Progenitor cell of endocrine pancreas (in vitro differentiated cells): ENCODE data around the gene NBEA. TPM values are rescaled to one million over a fixed set of nuclear protein-coding genes. Genes with fewer than 3 reads are reported as not detected.

ENCODE experiments used
- DNase-seq: peaks from one replicate; pipeline ENCODE4 v3.0.0; 2021; ENCODE audit warnings: low spot score; ENCODE audit not compliant: unreplicated experiment
- H3K27ac Mint-ChIP-seq: 2 replicates; pipeline ENCODE4 v1.8.0; 2021; ENCODE audit warnings: mild to moderate bottlenecking, moderate library complexity, mixed read lengths
- H3K27me3 Mint-ChIP-seq: 2 replicates; pipeline ENCODE4 v1.8.0; 2021; ENCODE audit warnings: mixed read lengths
- H3K36me3 Mint-ChIP-seq: 2 replicates; pipeline ENCODE4 v1.8.0; 2022; ENCODE audit warnings: mixed read lengths; ENCODE audit not compliant: insufficient read depth
- H3K4me1 Mint-ChIP-seq: 2 replicates; pipeline ENCODE4 v1.8.0; 2021; ENCODE audit warnings: low read depth, mixed read lengths
- H3K4me3 Mint-ChIP-seq: 2 replicates; pipeline ENCODE4 v1.8.0; 2021; ENCODE audit warnings: low read depth, mild to moderate bottlenecking, moderate library complexity, mixed read lengths
- H3K9me3 Mint-ChIP-seq: 2 replicates; pipeline ENCODE4 v1.8.0; 2021; ENCODE audit warnings: low read depth, mixed read lengths
- total RNA-seq: library from RNA; stranded (reverse); gene quantifications from 2 replicates; pipeline ENCODE4 v1.2.1, GENCODE V29; 2021
- TF ChIP-seq, protein P1 (sequence below): fragments of 200-600 bp; sonication (generic); IDR thresholded peaks from one replicate; pipeline ENCODE4 v1.5.0; 2021; ENCODE audit warnings: antibody characterized with exemption, mild to moderate bottlenecking; ENCODE audit not compliant: unreplicated experiment

Gene NBEA
- total RNA-seq, 1 donor from 2014 or later: 21.7 TPM

DNA sequence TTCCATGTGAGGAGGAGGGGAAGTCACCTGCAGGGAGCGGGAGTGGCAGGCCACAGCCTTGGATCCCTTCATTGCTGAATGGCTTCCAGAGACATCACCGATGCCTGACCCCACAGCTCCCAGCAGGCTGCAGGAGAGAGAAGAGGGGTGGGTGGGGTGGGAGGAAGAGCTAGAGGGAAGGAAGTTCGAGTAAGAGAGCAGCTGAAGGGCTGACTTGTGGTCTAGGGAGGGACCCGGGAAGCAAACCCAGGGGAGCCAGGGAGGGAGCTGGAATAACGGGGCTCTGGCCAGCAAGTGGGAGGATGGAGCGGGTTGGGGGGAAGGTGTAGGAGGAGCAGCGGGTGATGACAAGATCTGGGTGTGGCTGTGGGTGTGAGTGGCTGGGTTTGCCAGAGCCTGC is 764.2 kb downstream of the NBEA start:
- TF ChIP-seq, protein P1, sequence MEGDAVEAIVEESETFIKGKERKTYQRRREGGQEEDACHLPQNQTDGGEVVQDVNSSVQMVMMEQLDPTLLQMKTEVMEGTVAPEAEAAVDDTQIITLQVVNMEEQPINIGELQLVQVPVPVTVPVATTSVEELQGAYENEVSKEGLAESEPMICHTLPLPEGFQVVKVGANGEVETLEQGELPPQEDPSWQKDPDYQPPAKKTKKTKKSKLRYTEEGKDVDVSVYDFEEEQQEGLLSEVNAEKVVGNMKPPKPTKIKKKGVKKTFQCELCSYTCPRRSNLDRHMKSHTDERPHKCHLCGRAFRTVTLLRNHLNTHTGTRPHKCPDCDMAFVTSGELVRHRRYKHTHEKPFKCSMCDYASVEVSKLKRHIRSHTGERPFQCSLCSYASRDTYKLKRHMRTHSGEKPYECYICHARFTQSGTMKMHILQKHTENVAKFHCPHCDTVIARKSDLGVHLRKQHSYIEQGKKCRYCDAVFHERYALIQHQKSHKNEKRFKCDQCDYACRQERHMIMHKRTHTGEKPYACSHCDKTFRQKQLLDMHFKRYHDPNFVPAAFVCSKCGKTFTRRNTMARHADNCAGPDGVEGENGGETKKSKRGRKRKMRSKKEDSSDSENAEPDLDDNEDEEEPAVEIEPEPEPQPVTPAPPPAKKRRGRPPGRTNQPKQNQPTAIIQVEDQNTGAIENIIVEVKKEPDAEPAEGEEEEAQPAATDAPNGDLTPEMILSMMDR: no peak
- H3K9me3 Mint-ChIP-seq: no peaks in the 10 kb centered on the region
- no peaks in the 10 kb centered on the region for H3K4me1 Mint-ChIP-seq
- H3K27ac Mint-ChIP-seq: no peak overlapping the region
- no peak overlapping the region for H3K4me3 Mint-ChIP-seq
- no peaks in the 10 kb centered on the region for H3K27me3 Mint-ChIP-seq
- no peaks in the 10 kb centered on the region for H3K36me3 Mint-ChIP-seq
- DNase-seq: no peak

DNA sequence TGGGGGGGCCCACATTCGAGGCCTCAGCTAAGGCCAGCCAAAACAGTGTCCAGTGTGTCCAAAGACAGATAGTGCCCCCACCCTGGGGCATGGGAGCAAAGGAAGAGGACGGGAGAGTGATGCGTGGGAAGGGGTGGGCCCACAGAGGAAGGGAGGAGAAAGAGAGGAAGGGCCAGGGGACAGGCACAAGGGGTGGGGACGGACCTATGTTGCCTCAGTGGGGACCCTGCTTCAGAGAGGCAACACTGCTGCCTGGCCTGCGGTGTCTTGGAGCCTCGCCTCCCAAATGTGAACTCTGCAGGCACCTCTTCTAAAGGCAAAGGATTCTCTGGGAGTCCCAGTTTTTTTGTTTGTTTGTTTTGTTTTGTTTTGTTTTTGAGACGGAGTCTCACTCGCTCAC is 764.7 kb downstream of the NBEA start:
- H3K9me3 Mint-ChIP-seq: no peaks in the 10 kb centered on the region
- H3K36me3 Mint-ChIP-seq: no peaks in the 10 kb centered on the region
- H3K4me3 Mint-ChIP-seq: no peak overlapping the region
- no peak overlapping the region for H3K27ac Mint-ChIP-seq
- TF ChIP-seq, protein P1: no peak
- DNase-seq: no peak
- no peaks in the 10 kb centered on the region for H3K27me3 Mint-ChIP-seq
- H3K4me1 Mint-ChIP-seq: no peaks in the 10 kb centered on the region

DNA sequence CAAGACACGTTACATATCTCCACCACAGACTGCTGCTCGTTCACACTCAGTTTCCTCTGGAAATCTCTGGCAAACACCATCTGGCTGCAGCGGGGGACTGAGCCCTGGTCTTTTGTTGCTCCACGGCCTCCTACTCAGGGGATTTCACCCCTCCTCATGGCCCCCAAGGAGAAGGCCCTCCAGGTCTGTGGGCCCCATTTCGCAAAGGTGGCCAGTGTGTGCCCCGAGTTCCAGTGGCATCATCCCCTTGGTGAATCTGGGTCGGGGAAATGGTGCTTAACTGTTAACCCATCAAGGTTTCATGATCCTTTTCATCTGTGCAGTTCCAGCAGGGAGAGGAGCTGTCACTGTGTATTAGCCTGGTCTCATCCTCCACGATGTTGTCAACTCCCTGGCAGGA is 769.8 kb downstream of the NBEA start:
- Mint-ChIP-seq H3K4me3 (no peak overlapping the region), H3K27me3 (no peaks in the 10 kb centered on the region), H3K36me3 (no peaks in the 10 kb centered on the region), H3K4me1 (peaks cover 9% of the 10 kb centered on the region), H3K27ac (no peak overlapping the region), H3K9me3 (no peaks in the 10 kb centered on the region)
- TF ChIP-seq, protein P1: no peak
- no peak for DNase-seq

DNA sequence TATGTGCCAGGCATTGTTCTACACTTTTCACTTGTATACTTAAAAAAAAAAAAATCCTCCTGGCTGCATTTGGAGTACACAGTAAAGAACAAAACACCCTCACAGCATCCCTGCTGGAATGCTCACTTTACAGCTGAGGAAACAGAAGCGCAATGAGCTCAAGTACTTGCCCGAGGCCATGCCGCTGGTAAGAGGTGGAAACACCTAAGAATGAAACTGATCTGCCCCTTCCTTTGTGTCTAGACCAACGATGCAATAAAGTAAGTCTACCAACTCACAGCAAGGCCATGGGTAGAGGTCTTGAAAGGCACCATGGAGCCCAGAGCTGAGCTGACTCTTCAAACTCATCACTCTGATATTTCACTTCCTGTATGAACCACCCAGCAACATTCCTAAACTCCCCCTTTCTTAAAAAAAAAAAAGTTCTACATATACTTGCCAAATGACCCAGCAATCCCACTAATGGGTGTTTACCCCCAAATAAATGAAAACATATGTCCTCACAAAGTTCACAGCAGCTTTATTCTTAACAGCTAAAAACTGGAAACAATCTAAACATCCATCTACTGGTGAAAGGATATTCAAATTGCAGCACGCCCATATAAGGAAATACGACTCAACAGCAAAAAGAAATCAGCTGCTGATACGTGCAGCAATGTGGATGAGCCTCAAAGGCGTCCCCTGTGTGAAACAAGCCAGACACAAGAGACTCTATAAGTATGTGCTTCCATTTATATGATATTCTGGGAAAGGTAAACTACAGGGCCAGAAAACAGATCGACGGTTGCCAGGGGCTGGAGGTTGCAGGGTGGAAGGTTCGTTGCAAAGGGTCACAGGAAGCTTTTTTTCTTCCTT is 771.1 kb downstream of the NBEA start:
- no peaks in the 10 kb centered on the region for H3K9me3 Mint-ChIP-seq
- TF ChIP-seq, protein P1: no peak
- H3K27me3 Mint-ChIP-seq: no peaks in the 10 kb centered on the region
- no peak overlapping the region for H3K4me3 Mint-ChIP-seq
- no peak for DNase-seq
- peak overlapping the region; percentile 45 for H3K27ac Mint-ChIP-seq
- no peaks in the 10 kb centered on the region for H3K36me3 Mint-ChIP-seq
- H3K4me1 Mint-ChIP-seq: peaks cover 9% of the 10 kb centered on the region

DNA sequence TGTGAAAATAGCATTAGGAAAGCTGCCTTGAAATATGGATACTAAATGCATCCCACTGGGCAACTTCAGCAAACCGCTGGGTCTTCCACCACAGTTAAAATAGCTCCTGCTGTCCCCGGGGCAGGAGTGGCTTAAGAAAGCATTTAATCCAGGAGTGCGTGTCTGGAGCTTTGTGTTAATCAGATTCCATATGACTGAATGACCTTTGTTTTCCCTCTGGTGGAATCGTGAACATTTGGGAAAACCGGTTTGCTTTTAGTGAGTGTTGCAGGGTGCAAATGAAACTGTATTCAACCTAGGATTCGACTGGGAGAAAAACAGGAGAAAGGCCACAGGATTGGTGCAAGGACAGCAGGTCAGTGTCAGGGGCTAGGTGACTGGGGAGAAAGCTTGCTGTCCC is 772.1 kb downstream of the NBEA start:
- H3K9me3 Mint-ChIP-seq: no peaks in the 10 kb centered on the region
- H3K27me3 Mint-ChIP-seq: peaks cover 2% of the 10 kb centered on the region
- TF ChIP-seq, protein P1: no peak
- no peaks in the 10 kb centered on the region for H3K36me3 Mint-ChIP-seq
- peaks cover 9% of the 10 kb centered on the region for H3K4me1 Mint-ChIP-seq
- no peak overlapping the region for H3K4me3 Mint-ChIP-seq
- peak overlapping the region; percentile 46 for H3K27ac Mint-ChIP-seq
- DNase-seq: no peak
